OCI-LY1 (cell line): ENCODE data around the gene CTAGE6.
"Not testable (repeated sequence)": the region's sequence is repeated elsewhere in the genome, so short reads cannot be mapped to it uniquely, and the experiment has no call there.

Experiments
- H2AFZ ChIP-seq: fragments of 200-600 bp; sonication (generic), shearing (Covaris generic); 2 replicates; pipeline ENCODE4 v1.6.0; 2014; ENCODE audit warnings: antibody characterized with exemption, mild to moderate bottlenecking, low read length
- H3F3A ChIP-seq: fragments of 200-600 bp; sonication (generic), shearing (Covaris generic); 2 replicates; pipeline ENCODE4 v1.6.0; 2014; ENCODE audit warnings: mild to moderate bottlenecking, antibody characterized with exemption, low read length, moderate library complexity; ENCODE audit not compliant: insufficient read depth
- H3K27ac ChIP-seq: fragments of 200-600 bp; sonication (generic); 2 replicates; pipeline ENCODE4 v1.5.1; 2014; ENCODE audit warnings: low read length, mixed run types, mild to moderate bottlenecking, low read depth; ENCODE audit not compliant: poor library complexity, severe bottlenecking
- H3K27me3 ChIP-seq: fragments of 200-600 bp; sonication (generic); 2 replicates; pipeline ENCODE4 v1.6.0; 2014; ENCODE audit warnings: antibody characterized with exemption, mild to moderate bottlenecking, low read length, moderate library complexity; ENCODE audit not compliant: insufficient read depth
- H3K36me3 ChIP-seq: fragments of 200-600 bp; sonication (generic); 2 replicates; pipeline ENCODE4 v1.6.1; 2014; ENCODE audit warnings: mild to moderate bottlenecking, antibody characterized with exemption, low read length, moderate library complexity, mixed read lengths; ENCODE audit not compliant: insufficient read depth
- H3K4me1 ChIP-seq: fragments of 200-600 bp; sonication (generic); 2 replicates; pipeline ENCODE4 v1.5.1; 2014; ENCODE audit warnings: mild to moderate bottlenecking, low read length, moderate library complexity; ENCODE audit not compliant: insufficient read depth, severe bottlenecking
- H3K4me2 ChIP-seq: fragments of 200-600 bp; sonication (generic), shearing (Covaris generic); 2 replicates; pipeline ENCODE4 v1.6.1; 2014; ENCODE audit warnings: low read length
- H3K4me3 ChIP-seq: fragments of 200-600 bp; sonication (generic); 2 replicates; pipeline ENCODE4 v1.5.1; 2014; ENCODE audit warnings: low read length, low read depth, mild to moderate bottlenecking, mixed read lengths; ENCODE audit not compliant: poor library complexity, severe bottlenecking
- H3K79me2 ChIP-seq: fragments of 200-600 bp; shearing (Covaris generic); 2 replicates; pipeline ENCODE4 v1.6.1; 2016; ENCODE audit warnings: mixed run types, low read length, mixed read lengths; ENCODE audit not compliant: insufficient read depth
- H3K9ac ChIP-seq: fragments of 200-600 bp; sonication (generic), shearing (Covaris generic); 2 replicates; pipeline ENCODE4 v1.6.1; 2014; ENCODE audit warnings: mild to moderate bottlenecking, low read length, mixed read lengths
- H3K9me2 ChIP-seq: fragments of 200-600 bp; sonication (generic), shearing (Covaris generic); 2 replicates; pipeline ENCODE4 v1.6.1; 2014; ENCODE audit warnings: low read depth, mild to moderate bottlenecking, low read length, mixed read lengths
- H3K9me3 ChIP-seq: fragments of 200-600 bp; shearing (Covaris generic); 2 replicates; pipeline ENCODE4 v1.6.1; 2014; ENCODE audit warnings: low read length, mixed read lengths
- H4K20me1 ChIP-seq: fragments of 200-600 bp; sonication (generic), shearing (Covaris generic); 2 replicates; pipeline ENCODE4 v1.6.0; 2016; ENCODE audit warnings: mild to moderate bottlenecking, low read length; ENCODE audit not compliant: insufficient read depth

CTAGE6 gene, protein sequence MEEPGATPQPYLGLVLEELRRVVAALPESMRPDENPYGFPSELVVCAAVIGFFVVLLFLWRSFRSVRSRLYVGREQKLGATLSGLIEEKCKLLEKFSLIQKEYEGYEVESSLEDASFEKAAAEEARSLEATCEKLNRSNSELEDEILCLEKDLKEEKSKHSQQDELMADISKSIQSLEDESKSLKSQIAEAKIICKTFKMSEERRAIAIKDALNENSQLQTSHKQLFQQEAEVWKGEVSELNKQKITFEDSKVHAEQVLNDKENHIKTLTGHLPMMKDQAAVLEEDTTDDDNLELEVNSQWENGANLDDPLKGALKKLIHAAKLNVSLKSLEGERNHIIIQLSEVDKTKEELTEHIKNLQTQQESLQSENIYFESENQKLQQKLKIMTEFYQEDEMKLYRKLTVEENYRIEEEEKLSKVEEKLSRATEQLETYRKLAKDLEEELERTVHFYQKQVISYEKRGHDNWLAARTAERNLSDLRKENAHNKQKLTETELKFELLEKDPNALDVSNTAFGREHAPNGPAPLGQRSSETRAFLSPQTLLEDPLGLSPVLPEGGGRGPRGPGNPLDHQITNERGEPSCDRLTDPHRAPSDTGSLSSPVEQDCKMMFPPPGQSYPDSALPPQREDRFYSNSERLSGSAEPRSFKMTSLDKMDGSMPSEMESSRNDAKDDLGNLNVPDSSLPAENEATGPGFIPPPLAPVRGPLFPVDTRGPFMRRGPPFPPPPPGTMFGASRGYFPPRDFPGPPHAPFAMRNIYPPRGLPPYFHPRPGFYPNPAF

GRCh38 chr7:143757596-143757995 is at the start of gene CTAGE6:
Gene CTAGE6 (minus strand): TSS chr7:143757696. CDS start chr7:143757658, 38 bp downstream.
- H3K9ac ChIP-seq, H3F3A ChIP-seq, H3K4me3 ChIP-seq, H3K9me2 ChIP-seq, H3K9me3 ChIP-seq, H3K27ac ChIP-seq, H4K20me1 ChIP-seq, H2AFZ ChIP-seq, H3K27me3 ChIP-seq, H3K4me1 ChIP-seq, H3K36me3 ChIP-seq, H3K79me2 ChIP-seq, H3K4me2 ChIP-seq: not testable (repeated sequence)

DNA sequence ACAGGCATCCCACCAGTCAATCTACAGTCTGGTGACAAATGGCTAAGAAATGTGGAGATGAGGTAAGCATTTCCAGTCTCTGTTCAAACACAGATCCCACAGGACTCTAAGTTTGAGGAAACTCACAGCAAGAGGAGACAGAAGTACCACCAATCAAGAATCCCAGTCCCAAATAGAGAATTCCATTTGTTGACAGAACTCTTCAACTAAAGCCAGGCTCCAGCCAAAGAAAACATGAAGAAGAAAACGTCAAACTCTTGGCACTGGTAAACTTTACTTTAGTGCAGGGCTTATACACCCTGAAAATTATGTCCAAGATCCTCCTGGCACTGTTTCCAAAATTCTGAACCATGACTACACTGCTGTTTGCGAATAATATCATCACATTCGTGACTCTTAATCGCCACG is 49.2 kb upstream of the CTAGE6 start:
- H3F3A ChIP-seq, H3K4me3 ChIP-seq, H4K20me1 ChIP-seq, H3K27ac ChIP-seq, H3K4me1 ChIP-seq, H3K27me3 ChIP-seq, H3K9ac ChIP-seq, H2AFZ ChIP-seq, H3K9me2 ChIP-seq, H3K4me2 ChIP-seq, H3K36me3 ChIP-seq, H3K79me2 ChIP-seq, H3K9me3 ChIP-seq: not testable (repeated sequence)

- not testable (repeated sequence) for H3K9me2 ChIP-seq, H3K36me3 ChIP-seq, H3K9ac ChIP-seq, H3K9me3 ChIP-seq, H3K4me2 ChIP-seq, H3K4me1 ChIP-seq, H3K79me2 ChIP-seq, H4K20me1 ChIP-seq, H3F3A ChIP-seq, H2AFZ ChIP-seq, H3K4me3 ChIP-seq, H3K27ac ChIP-seq, H3K27me3 ChIP-seq
Measured at GRCh38 chr7:143797896-143798290, 40.4 kb upstream of the CTAGE6 start.

- H3K27me3 ChIP-seq, H4K20me1 ChIP-seq, H3K9me3 ChIP-seq, H3K36me3 ChIP-seq, H3K9ac ChIP-seq, H3K27ac ChIP-seq, H3K79me2 ChIP-seq, H3K9me2 ChIP-seq, H2AFZ ChIP-seq, H3K4me2 ChIP-seq, H3K4me3 ChIP-seq, H3K4me1 ChIP-seq, H3F3A ChIP-seq: not testable (repeated sequence)
Measured at GRCh38 chr7:143797119-143797895, 39.8 kb upstream of the CTAGE6 start.

DNA sequence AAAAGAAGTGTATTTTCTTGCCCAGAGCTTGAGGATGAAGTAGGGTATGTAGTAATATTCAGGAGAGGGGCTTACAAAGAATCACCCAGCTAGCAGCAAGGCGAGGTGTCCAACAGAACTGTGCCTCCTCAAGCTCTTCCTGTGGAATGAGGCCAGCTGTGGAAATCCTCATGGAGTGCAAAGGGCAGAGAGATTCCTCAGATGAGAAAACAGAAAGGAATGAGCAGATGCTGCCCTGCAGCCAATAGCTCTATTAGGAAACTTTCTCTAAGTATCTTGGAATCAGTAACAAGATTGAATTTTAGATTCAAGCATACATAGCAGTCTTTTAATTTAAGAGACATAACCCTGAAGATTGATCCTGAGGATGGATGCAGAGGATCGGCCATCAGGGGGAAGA is 38.2 kb upstream of the CTAGE6 start:
- not testable (repeated sequence) for H4K20me1 ChIP-seq, H3K9ac ChIP-seq, H3K27ac ChIP-seq, H3F3A ChIP-seq, H3K9me2 ChIP-seq, H2AFZ ChIP-seq, H3K9me3 ChIP-seq, H3K4me1 ChIP-seq, H3K27me3 ChIP-seq, H3K79me2 ChIP-seq, H3K4me3 ChIP-seq, H3K36me3 ChIP-seq, H3K4me2 ChIP-seq

- H3K4me1 ChIP-seq, H3K36me3 ChIP-seq, H3K9me2 ChIP-seq, H2AFZ ChIP-seq, H3K9ac ChIP-seq, H4K20me1 ChIP-seq, H3F3A ChIP-seq, H3K4me2 ChIP-seq, H3K9me3 ChIP-seq, H3K27me3 ChIP-seq, H3K79me2 ChIP-seq, H3K27ac ChIP-seq, H3K4me3 ChIP-seq: not testable (repeated sequence)
Measured at GRCh38 chr7:143792633-143793032, 35.1 kb upstream of the CTAGE6 start.

DNA sequence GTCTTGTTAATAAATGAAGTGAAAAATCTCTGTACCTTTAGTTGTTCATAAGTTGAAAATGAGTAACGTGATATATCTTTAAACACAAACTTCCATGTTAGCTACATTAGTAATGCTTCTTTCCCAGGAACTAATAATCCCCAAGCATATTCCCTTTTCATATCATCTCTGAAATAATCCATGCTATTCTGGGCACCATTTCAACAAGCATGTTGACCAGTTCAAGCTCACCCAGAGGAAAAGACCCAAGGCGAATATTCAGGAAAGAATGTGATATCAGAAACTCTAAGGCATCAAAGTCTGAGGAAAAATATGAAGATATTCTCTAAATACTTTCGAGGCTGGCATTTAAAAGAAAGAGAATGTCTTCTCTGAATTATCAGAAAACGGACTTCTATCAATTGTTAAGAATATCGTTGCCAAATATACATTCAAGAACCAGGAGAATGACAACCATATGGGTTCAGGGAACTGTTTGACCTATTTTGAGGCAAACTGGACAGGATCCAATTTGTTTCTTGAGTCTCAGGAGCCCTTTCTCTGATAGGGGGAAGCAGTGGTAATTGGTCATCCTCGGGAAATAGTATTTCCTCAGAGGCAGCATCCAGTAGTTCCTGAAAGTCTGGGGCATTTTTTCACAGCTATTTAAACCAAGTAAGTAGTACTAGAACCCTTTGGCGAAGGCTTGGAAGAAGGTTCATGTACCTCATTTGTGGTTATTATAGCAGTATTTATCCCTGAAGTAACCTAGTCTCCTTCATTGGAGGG is 28.1 kb upstream of the CTAGE6 start:
- H3K9ac ChIP-seq, H3K4me3 ChIP-seq: not testable (repeated sequence)

More for the DNA sequence above, 28.1 kb upstream of the CTAGE6 start:
- H3K79me2 ChIP-seq, H3K36me3 ChIP-seq, H3K9me3 ChIP-seq, H3K4me1 ChIP-seq, H3K27me3 ChIP-seq, H3K27ac ChIP-seq, H3K4me2 ChIP-seq, H2AFZ ChIP-seq, H3K9me2 ChIP-seq, H3F3A ChIP-seq, H4K20me1 ChIP-seq: not testable (repeated sequence)
